Stimulated activated CD4-positive, alpha-beta T cell treated with anti-CD3 and anti-CD28 coated beads, Interleukin-2, amount 100 ng/mL, for 24 hours (primary cell): Measurements from ENCODE around the gene CYP4V2.
"Not testable (repeated sequence)": the region's sequence is repeated elsewhere in the genome, so short reads cannot be mapped to it uniquely, and the experiment has no call there.

Experiments used
- DNase-seq, 2 donors: peaks; one replicate each; pipeline ENCODE4 v3.0.0-alpha.2; 2020

CYP4V2 gene

DNA sequence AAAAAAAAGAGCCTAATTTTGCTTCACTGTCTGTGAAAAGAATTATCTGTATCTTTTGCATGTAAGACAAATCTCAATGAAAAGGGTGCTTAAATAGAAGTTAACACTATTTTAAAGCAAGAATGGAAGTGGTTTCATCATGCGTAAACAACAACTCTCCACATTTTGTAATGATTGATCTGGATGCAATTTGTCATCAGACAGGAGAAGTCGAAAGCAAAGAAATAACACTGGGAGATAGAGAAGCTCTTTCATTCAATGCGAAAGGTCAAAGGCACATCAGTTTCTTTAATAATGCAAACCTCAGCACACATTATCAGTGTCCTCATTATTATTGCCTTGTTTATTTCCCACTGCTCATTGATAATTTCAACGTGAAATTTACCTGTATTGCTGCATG lies 44.8 kb downstream of the CYP4V2 start:
- no peak for DNase-seq

DNA sequence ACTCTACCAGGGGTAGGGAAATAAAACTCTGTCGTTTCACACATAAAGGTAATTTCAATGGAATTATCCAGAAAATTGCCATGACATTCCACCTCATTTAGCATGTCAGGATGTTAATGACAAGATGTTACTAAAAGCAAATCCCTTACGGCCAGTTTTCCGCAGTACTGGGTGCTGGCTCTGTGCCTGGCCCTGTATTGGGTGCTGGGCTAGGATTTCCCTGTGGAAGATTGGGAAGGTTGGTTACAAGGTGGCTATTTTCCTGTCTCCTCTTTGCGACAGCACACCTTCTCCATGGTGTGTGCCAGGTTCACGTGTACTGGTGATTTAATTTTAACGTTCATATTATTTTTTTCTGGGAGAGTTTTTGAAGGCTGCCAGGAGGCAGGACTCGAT lies 49.1 kb downstream of the CYP4V2 start:
- no peak for DNase-seq

DNA sequence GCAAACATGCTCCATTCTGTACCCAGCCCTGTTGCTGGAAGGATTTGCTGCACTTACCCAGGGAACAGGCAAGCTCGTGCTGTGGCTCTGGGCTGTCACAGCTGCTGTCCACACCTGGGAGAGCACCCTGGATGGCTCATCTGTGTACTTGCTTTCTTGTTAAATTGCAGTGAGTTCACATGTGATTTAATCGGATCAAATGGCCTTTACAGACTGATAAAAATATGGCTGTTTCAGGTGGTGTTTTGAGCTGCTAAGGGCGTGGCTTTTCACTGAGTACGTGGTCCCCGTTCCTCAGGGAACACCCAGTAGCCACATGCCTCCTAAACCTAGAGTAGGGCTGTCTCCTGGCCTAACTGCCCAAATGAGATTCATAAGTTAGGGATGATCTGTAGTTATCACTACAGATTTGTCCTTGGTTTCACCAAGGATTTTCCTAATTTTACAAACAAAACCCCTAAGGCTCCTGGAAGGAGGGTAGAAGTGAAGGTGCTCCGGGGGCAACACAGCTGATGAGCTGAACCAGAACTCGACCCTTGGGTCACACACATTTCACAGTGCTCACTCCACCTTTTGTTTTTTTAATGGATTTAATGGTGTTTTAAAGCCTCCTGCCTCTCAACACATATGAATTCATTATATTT lies 49.6 kb downstream of the CYP4V2 start:
- no peak for DNase-seq

DNA sequence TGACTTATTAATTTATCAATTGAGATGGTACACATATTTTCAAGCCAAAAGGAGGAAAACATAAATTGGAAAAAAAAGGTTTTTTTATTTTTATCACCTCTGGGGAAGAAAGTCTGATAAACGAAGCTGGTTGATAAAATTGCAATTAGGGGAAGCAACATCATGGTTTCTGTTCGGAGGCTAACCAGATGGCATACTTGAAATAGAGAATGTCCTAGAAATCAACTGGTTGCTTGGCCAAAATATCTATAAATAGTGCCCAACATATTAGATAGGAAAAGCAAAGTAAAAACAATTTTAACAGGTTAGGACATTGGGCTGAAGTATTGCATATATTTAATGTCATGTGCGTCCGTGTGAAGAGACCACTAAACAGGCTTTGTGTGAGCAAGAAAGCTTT lies 50.2 kb downstream of the CYP4V2 start:
- DNase-seq = no peak

DNA sequence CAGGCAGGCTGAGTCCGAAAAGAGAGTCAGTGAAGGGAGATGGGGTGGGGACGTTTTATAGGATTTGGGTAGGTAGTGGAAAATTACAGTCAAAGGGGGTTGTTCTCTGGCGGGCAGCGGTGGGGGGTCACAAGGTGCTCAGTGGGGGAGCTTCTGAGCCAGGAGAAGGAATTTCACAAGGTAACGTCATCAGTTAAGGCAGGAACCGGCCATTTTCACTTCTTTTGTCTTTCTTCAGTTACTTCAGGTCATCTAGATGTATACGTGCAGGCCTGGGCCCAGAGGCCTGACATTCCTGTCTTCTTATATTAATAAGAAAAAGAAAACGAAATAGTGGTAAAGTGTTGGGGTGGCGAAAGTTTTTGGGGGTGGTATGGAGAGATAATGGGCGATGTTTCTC lies 50.7 kb downstream of the CYP4V2 start:
- DNase-seq = not testable (repeated sequence)

DNA sequence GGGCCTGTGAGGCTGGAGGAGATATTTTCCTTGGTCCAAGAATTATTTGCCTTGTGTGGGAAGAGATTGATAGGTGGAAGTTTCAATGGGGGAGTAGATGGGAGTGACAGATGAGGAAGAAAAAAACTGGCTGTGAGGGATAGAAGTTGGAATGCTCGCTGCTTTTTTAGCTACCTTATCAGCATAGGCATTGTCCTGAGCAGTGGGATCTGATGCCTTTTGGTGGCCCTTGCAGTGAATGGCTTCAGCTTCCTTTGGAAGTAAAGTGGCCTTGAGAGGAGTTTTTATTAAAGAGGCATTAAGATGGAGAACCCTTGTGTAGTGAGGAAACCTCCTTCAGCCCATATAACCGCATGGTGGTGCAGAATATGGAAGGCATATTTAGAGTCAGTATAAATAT lies 52.0 kb downstream of the CYP4V2 start:
- DNase-seq = no peak

DNA sequence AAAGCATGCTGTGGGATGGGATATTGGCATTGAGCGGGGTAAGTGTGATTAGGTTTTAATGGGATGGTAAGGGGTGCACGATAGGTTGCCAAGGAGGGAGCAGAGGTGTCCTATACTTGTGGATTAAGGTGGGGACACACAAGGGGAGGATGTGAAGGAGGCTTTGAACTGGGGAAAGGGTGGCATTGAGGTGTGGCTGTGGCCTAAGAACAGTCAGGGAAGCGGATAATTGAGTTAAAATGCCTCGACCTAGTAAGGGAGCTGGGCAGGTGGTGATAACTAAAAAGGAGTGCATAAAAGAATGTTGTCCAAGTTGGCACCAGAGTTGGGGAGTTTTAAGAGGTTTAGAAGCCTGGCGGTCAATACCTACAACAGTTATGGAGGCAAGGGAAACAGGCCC lies 53.5 kb downstream of the CYP4V2 start:
- DNase-seq = no peak

DNA sequence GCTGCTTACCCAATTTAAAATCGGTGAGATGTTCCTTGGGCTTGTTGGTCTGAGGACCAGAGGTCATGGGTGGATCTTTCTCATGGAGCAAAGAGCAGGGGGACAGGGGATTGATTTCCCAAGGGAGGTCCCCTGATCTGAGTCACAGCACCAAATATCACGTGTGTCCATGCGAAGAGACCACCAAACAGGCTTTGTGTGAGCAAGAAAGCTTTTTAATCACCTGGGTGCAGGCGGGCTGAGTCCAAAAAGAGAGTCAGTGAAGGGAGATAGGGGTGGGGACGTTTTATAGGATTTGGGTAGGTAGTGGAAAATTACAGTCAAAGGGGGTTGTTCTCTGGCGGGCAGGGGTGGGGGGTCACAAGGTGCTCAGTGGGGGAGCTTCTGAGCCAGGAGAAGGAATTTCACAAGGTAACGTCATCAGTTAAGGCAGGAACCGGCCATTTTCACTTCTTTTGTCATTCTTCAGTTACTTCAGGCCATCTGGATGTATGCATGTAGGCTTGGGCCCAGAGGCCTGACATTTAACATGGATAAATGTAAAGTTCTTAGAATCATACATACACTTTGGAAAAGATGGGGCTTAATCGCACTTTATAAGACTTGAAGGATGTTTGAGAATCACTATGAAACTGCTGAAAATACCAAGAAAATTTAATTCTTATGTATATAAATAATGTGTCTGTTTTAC lies 55.8 kb downstream of the CYP4V2 start:
- not testable (repeated sequence) for DNase-seq

DNA sequence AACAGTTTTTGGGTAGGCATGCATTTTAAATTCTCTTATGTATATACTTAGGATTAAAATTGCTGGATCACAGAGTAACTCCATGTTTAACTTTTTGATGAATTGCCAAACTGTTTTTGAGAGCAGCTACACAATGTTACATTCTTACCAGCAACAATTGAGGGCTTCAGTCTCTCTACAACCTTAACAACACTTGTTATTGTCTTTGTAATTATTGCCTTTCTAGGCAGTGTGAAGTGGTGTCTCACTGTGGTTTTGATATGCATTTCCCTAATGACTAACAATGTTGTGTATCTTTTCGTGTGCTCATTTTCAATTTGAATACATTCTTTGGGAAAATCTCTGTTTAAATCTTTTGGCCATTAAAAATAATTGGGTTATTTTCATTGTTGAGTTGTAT lies 57.3 kb downstream of the CYP4V2 start:
- no peak for DNase-seq

DNA sequence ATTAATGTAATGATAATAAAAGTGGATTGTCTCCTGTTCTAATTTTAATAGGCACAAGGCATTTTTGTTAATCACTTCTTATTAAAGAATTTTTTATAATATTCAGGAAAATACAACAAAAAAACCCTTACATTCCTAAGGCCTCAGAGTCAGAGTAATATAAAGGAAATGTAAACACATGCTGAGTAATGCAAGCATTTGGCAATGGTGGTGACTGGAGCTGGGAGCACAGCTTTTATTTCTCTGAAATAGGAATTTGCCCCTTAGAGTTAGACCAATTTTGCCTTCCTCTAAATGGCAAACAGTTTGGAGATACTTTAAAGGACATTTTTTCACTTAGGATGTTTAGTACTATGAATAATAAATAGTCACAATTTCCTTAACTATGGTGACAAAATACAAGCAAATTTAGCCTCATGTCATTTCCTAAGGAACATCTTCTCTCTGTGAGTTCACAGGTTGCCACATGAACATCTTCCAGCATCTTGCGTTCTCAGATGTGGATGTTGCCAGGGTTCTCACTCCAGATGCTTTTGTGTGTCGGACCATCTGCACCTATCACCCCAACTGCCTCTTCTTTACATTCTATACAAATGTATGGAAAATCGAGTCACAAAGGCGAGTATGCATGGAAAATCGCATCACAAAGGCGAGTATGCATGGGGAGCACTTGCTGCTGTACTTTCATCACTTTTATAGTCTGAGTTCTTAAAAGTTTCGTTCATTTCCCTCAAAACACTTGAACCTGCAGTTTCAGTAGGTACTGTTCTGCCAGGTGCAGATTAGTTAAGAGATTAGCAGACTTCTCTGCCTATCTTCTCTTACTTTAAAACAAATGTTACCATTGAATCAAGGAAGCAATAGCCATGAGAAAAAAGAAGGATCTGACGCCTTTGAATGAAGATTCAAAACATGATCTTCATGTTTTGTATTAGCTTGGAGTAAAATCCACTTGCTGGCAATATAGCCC lies 58.7 kb downstream of the CYP4V2 start:
- DNase-seq = no peak

DNA sequence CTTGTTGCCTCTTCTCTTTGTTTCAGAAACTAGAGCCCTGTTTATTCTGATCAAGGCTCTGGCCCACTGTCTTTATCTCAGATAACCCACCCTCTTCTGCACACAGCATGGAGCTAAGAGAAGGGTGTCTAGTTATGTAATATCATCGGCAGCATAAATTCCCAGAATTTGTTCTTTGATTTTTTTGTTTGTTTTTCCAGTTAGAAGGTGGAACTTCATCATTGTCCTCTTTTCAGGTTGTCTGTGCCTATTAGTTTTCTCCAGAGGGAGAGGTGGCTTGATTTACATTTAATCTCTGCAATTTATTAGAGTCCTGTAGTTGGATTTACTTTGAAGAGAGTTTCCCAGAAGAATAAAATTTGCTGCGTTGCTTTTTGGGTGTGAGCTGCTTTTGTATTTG lies 59.4 kb downstream of the CYP4V2 start:
- DNase-seq = no peak

DNA sequence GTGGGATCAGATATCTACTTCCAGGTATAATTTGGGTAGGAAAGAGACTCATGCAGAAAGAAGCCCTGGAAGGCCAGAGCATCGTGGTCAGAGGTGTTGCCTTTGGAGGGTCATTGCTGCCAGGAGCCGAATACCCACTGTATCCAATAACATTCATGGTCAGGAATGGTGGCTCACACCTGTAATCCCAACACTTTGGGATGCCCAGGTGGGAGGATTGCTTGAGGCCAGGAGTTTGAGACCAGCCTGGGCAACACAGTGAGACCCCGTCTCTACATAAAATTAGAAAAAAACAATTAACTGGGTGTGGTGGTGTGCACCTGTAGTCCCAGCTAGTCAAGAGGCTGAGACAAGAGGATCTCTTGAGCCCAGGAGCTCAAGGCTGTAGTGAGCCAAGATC lies 63.8 kb downstream of the CYP4V2 start:
- DNase-seq = no peak

DNA sequence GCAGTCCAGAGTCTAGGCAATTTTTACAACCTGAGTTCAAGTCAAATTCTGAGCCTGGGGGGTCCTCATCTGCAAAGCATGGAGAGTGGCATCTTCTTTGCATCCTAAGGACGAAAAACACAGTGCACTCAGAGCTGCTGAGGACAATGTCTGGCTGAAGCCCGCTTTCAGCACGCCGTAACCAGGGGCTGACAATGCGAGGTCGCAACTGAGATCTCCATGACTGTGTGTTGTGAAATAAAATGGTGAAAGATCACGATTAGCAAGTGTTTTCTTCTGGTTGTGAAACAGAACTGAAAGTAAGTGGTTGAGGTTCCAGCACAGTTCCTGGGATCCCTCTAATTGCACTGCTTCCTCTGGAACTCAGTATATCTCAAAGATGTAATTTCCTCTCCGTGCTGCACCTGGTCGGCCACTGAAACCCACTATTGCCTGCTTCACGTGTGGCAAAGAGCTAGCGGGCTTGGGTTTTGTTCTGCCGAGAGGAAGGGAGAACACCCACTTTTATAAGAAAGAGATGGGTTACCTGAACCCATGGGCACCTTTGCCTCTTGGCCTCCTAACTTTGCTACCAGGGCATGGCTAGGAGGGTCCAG lies 66.9 kb downstream of the CYP4V2 start:
- DNase-seq = no peak

DNA sequence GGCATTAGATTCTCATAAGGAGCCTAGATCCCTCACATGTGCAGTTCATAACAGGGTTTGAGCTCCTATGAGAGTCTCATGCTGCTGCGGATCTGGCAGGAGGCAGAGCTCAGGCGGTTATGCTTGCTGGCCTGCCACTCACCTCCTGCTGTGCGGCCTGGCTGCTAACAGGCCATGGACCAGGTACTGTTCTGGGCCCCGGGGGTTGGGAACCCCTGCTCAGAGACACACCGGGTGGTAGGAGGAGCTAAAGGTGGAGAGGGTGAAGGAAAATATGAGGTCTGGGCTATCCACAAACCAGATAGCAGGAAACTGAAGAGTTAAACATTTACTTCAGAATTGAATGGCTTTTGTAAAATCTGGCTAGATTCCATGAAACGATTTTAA lies 68.7 kb downstream of the CYP4V2 start:
- DNase-seq = no peak
